ENCODE measurements around the gene GIGYF1. TPM values are rescaled to one million over a fixed set of nuclear protein-coding genes. Genes with fewer than 3 reads are reported as not detected.

GIGYF1 gene
- total RNA-seq, 1 donor from 2014 or later = 14.1 TPM

DNA sequence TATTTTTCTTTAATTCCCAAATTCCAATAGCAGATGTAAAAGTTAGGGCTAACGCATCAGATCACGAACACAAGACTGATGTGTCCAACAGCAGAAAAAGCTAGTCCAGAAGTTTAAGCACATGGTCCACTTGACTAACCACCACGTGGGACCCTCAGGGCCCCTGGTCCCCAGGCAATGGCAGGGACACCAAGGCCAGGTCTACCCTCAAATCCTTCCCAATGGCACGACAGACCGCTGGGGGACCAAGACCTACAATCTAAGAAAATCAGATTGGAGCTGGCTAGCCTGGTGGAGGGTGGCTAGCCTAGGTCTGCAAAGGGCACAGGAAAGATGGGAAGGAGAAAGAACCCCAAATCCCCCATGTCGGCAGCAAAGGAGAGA lies 1.5 kb downstream of the GIGYF1 start:
- H3K4me3 ChIP-seq (ENCODE audit: low read depth, low read length) = peak overlapping the region; percentile 76
- no peak for DNase-seq (ENCODE audit: low read depth)
- TF ChIP-seq, protein P1, sequence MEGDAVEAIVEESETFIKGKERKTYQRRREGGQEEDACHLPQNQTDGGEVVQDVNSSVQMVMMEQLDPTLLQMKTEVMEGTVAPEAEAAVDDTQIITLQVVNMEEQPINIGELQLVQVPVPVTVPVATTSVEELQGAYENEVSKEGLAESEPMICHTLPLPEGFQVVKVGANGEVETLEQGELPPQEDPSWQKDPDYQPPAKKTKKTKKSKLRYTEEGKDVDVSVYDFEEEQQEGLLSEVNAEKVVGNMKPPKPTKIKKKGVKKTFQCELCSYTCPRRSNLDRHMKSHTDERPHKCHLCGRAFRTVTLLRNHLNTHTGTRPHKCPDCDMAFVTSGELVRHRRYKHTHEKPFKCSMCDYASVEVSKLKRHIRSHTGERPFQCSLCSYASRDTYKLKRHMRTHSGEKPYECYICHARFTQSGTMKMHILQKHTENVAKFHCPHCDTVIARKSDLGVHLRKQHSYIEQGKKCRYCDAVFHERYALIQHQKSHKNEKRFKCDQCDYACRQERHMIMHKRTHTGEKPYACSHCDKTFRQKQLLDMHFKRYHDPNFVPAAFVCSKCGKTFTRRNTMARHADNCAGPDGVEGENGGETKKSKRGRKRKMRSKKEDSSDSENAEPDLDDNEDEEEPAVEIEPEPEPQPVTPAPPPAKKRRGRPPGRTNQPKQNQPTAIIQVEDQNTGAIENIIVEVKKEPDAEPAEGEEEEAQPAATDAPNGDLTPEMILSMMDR (conservative IDR thresholded peaks at IDR 0.05; ENCODE audit: low read depth, low read length) = no peak

DNA sequence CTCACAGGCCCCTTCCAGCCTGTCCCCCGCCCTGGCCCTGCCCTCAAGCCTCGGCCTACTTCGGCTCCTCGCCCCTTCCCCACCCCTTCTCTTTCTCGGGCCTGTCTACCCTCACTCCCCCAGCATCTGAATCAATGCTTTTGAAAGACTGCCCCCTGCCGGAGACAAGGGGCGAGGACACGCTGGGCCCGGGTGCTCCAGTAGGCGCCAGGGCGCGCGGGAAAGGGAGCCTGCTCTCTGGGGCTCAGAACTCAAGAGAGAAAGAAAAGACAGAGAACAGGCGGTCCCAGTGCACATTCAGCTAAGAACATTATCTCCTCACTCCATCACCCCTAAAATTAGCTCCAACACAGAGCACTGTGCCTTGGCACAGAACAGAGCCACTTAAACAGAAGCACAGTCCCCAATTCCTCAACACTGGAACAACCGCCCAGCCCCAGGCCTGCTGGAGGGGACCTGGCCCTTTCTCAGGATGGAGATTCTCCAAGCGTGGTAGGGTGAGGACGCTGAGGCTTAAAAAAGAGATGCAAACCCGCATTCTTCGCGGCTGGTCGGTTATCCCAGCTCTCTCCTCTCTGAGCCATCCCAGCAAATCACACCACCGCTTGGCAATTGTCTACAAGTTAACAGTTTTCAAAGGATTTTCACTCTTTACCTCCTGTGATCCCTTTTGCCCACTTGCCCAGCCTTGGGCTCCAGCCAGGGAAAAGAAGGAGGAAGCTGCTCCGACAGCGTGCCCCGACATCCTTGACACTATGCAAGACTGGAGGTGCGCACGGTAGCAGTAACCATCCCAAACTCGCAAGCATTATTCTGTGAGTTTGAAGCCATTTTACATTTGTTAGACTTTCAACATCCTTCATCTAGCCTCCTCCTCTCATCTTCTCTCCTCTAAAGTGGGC lies 2.1 kb downstream of the GIGYF1 start:
- DNase-seq (ENCODE audit: low read depth) = no peak
- TF ChIP-seq, protein P1 (conservative IDR thresholded peaks at IDR 0.05; ENCODE audit: low read depth, low read length) = peak; percentile 91
- peak overlapping the region; percentile 76 for H3K4me3 ChIP-seq (ENCODE audit: low read depth, low read length)

DNA sequence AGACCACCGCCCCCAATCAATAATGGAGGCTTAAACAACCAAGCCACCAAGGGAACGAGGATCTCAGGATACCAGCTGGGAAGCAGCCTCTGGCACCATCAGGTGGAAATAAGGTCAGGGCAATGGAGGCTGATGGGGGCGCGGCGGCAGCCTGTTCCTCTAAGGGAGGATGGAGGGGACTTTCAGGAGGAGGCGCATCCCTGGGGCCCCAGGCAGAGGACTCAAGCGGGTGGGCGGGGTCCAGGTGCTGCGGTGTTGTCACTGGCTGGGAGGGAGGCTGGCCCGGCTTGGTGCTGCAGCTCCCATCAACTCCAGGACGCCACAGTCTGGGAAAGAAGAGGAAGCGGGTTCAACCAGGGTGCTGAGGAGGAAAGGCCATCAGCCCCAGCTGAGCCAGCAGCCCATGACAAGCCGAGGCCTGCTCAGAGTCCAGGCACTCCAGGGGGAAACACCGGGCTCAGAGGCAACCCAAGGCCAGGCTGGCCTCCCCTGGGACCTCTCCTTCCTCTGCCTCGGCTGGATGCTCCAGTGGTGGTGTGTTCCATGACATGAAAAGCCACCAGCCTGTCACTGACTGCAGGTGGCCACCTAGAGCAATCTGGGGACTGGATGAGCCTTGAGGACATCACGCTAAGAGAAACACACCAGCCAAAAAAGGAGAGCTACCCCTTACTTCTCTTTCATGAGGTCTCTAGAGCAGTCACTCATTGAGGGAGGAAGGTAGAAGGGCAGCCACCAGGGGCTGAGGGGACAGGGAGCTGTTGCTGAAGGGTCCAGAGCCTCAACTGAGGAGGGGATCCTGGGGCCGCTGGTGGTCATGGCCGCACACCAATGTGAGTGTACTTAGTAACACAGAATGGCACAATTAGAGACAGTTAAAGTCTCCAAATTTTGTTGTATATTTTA lies 4.6 kb downstream of the GIGYF1 start:
- TF ChIP-seq, protein P1 (conservative IDR thresholded peaks at IDR 0.05; ENCODE audit: low read depth, low read length) = no peak
- DNase-seq (ENCODE audit: low read depth) = no peak
- H3K4me3 ChIP-seq (ENCODE audit: low read depth, low read length) = no peak overlapping the region

DNA sequence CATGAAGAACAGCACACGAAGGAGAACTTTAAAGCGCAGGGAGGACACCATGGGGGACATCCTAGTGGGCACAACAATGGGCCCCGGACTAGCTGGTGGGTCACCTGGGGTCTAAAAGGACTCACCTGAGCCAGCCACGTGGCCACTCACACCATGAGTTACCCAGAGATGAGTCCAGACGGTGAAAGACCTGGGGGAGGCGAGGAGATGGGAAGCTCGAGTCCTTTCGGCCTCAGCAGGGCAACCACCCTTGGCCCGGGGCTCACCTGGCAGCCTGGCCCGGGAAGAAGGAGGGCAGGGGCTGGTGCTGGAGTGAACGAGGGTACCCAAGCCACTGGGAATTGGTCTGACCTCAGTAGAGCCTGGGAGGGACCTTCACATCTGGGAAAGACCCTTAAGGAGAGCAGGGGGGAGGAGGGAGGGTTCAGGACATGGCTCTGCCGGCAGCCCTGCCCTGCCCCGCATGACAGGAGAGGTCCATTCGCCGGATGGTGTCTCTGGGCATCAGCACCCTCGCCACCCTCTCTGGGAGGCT lies 5.7 kb downstream of the GIGYF1 start:
- TF ChIP-seq, protein P1 (conservative IDR thresholded peaks at IDR 0.05; ENCODE audit: low read depth, low read length) = no peak

DNA sequence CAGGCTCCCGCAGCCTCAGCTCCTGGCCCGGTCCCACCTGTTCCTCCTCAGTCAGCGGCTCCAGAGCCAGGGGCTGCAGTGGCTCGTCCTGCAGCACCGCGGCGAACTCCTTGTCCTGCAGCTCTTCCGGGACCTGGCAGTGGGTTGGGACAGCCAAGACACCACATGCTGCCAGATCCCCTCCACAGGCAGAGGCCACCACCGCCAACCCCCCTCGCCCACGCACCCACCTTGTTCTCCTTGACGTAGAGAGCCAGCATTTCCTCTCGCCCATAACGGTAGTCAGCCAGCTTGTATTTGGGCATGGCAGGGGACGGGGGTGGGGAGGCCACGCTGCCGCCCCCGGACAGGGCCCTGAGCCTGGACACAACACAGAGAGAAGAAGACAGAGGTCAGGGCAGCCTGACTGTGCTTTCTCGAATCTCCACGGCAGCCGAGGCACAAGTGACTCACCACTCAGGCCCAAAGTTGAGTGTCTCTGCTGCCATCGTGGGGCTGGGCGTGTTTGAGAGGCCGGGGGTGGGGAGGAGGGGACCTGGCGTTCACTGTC lies 6.2 kb downstream of the GIGYF1 start:
- no peak overlapping the region for H3K4me3 ChIP-seq (ENCODE audit: low read depth, low read length)
- DNase-seq (ENCODE audit: low read depth) = no peak
- TF ChIP-seq, protein P1 (conservative IDR thresholded peaks at IDR 0.05; ENCODE audit: low read depth, low read length) = no peak

More for the DNA sequence above, 5.7 kb downstream of the GIGYF1 start:
- DNase-seq (ENCODE audit: low read depth) = no peak
- H3K4me3 ChIP-seq (ENCODE audit: low read depth, low read length) = no peak overlapping the region

DNA sequence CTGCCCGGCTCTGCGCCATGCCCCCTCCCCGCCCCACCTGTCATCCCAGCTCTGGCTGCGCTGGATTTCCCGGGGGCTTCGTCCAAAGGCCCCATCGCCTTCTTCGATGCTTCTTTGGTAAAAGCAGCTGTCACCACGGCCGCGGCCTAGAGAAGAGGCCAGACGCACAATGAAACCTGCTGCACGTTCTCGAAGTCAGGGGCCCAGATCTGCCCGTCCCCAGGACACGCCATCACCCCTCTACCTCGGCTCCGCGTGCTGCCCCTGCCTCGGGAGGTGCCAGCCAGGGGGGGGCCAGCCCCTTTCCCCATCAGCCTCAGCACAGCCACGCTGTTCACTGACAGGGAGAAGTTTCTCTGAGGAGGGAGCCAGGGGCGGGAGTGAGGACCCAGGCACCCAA lies 6.8 kb downstream of the GIGYF1 start:
- TF ChIP-seq, protein P1 (conservative IDR thresholded peaks at IDR 0.05; ENCODE audit: low read depth, low read length) = no peak
- no peak for DNase-seq (ENCODE audit: low read depth)
- no peak overlapping the region for H3K4me3 ChIP-seq (ENCODE audit: low read depth, low read length)

All from epithelial cell of proximal tubule (primary cell).